NT2/D1 (cell line): Measurements from ENCODE around the gene RGS1.

ENCODE experiments used
- SUZ12 ChIP-seq: IDR thresholded peaks from 2 replicates; pipeline ENCODE4 v1.6.1; 2011; ENCODE audit not compliant: insufficient read length, insufficient read depth; ENCODE audit errors: extremely low read depth
- YY1 ChIP-seq: IDR thresholded peaks from 2 replicates; pipeline ENCODE4 v1.6.1; 2011; ENCODE audit not compliant: insufficient read length, insufficient read depth
- ZNF274 ChIP-seq: IDR thresholded peaks from 2 replicates; pipeline ENCODE4 v1.6.1; 2011; ENCODE audit warnings: mild to moderate bottlenecking, low read depth, low read length

DNA sequence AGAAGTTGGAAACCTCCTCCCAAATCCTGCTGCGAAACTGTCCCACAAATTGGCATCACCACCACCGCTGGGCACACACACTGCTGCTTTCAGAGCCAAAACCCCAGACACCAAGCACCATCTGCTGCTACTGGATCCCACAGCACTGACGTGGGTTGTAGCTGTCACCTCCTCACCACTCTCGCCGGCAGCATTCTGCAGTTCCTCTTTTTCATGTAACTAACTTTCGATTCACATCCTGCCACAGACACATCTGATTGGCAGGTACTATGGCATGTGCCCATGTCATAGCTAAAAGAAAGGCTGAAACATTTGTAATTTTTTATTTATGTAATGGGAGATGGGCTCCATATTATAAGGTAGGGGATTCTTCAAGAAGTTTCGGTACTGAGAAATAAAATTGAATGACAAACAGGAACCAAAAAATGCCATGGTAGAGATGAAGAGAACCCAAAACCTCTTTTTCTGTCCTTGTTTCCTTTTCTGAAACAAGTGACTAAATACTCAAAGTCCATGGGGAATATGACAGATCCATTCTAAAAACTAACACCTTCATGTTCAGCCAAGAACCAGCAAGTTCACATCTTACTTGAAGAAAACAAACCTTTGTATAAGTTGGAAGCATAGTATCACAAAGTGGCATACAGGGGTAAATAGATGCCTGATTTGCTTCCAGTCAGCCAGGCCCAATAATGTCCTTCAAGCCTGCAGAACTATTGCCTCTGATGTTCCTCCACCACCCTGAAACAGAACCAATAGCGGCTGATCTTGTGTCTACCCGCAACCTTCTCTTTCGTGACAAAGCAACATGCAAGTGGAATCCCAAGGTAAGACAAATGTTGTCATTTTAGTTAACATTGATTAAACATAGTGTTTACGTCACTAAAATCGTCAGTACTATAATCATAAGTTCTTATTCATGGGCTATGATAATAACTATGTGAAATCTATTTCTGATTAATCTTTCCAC, 33.8 kb downstream of the RGS1 start:
- TF ChIP-seq YY1 (no peak), ZNF274 (no peak), SUZ12 (no peak)
